Fibroblast of upper back skin (primary cell): ENCODE data around the gene LYPLAL1.
A peak's percentile ranks its signal among the peaks of the same experiment; 100 is the strongest.

ENCODE experiments used
- DNase-seq: peaks from one replicate; pipeline ENCODE4 v3.0.0-alpha.2; 2013

The LYPLAL1 gene

GRCh38 chr1:219173758-219174459 is at the start of gene LYPLAL1:
Gene LYPLAL1, plus strand, starts transcription at chr1:219173878. Its CDS starts 13 bp downstream, at chr1:219173891.
- peak; percentile 88 for DNase-seq

DNA sequence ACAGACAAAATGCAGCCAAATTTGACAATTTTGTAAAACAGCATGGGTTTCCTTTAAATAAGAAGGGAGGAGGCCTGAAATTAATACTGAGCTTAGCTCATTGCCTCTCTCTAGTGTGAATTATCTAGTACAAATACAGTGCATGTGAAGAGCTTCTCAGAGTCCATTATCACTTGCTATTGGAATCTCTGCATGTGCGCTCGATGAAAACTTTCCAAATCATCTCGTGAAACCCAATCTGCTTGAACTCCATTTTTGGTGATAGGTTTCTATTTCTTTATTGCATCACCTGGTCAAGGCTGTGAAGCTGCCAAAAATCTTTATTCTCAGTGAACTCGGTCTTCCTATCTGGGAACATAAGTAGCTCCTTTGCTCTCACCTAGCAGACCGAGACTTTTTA is 49.5 kb upstream of the LYPLAL1 start:
- no peak for DNase-seq

GRCh38 chr1:219125342-219125741 is 48.3 kb upstream of the LYPLAL1 start:
- DNase-seq: no peak

DNA sequence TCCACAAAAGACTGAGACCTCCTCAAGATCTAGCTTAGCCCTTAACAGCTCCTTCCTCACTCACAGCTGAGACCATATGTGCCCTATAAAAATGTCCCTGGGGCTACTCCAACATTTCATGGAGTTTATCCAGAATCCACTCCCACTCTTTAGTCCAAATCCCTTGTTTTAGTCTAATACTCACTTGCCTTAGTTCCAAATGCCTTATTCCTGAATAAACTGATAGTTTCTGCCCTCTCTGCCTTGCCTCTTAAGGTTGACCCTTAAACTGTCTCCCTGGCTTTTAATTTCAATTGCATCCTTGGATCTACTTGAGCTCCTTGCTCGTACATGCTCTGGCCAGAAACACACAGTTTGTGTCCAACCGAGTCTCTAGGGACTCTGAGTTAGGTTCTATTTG is 47.3 kb upstream of the LYPLAL1 start:
- DNase-seq: no peak

GRCh38 chr1:219128957-219129356 is 44.7 kb upstream of the LYPLAL1 start:
- DNase-seq: no peak

DNA sequence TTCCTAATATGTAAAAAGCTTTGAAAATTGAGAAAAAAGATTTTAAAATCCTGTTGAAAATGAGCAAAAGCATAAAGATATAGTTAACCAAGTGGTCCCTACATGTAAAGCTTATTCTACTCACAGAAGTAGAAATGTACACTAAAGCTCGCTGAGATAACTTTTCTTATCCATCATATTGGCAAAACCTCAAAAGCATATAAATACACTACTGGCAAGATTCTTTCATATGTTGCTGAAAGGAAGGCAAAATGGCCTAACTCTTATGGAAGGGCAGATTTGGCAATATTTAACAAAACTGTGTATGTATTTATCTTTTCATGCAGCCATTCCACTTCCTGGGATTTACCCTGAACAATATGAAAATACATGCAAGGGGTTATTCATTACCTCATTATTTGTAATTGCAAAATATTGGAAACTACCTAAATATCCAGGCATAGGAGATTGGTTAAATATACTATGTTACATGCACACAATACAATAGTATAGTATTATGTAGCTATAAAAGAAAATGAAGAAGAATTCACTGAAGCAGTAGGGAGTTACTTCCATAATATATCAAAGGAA is 43.2 kb upstream of the LYPLAL1 start:
- DNase-seq: no peak

GRCh38 chr1:219132939-219133338 is 40.7 kb upstream of the LYPLAL1 start:
- no peak for DNase-seq

- DNase-seq: no peak
Measured at GRCh38 chr1:219138747-219139146, 34.9 kb upstream of the LYPLAL1 start.

DNA sequence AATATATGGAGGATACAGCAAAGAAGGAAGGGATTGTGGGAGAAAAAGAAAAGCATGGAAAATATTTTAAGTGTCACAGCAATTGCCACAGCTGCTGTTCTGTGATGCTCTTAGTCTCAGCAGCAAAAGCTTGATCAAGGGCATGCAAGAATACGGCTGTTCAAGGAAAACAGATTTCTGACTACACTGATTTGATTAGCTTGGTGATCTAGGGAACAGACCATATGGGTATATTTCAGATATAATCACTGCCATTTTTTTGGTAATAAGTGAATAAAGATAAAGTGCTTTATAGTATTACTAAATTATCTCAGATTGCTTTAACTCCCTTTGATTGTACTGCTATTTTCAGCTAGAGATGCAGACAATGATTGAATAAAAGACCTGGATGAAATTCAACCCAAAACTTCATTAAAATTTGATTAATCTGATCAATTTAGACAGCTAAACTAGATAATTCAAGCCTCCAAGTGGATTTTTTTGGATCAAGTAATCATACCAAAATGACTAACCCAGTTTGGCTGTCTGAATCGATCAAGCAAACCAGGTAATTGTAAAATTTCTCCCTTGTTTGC is 33.3 kb upstream of the LYPLAL1 start:
- DNase-seq: no peak

GRCh38 chr1:219143735-219144134 is 29.9 kb upstream of the LYPLAL1 start:
- peak; percentile 32 for DNase-seq

- no peak for DNase-seq
Measured at GRCh38 chr1:219144658-219145315, 28.9 kb upstream of the LYPLAL1 start.

DNA sequence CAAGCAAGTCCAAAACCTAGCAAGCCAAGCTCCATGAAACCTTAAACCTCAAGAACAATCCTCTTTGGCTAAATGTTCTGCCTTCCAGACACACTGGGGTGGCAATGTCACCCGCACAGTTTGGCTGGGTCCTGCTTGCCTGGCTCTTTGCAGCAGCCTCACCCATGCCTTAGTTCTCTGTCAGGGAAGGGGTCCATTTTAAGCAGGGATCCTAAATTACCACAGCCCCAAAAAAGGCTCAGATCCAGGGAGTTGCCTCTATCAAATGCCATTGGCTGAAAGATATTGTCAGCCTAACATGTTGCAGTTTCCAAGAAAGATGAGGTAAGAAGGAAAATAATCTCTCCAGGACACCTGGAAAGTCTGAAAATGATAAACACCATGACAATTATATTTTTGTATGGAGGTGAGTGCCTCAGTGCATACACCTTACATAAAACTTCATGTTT is 26.1 kb upstream of the LYPLAL1 start:
- no peak for DNase-seq

DNA sequence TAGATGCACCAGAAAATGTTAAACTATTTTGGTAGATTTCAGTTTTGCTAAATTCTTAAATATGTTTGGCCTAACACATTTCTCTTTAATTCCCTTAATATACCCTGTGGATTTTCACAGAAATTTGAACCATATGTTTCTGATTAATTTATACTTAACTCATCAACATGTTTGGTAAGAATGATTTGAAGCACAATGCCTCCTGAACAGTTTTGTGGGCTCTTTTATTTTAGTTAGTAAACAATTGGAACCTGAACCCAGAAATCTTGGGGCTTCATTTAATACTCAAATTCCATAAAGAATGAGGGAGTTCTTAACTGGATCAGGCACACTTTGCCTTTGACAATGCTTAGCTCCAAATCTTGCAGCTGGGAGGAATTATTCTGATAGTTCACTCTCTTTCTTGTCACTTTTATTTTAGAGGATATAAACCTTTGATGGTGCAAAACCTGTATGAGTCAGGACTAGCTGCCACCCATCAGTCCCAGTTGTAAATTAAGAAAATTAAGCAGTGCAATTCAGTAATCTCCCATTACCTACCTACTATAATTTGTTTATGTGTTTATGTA is 24.6 kb upstream of the LYPLAL1 start:
- no peak for DNase-seq

DNA sequence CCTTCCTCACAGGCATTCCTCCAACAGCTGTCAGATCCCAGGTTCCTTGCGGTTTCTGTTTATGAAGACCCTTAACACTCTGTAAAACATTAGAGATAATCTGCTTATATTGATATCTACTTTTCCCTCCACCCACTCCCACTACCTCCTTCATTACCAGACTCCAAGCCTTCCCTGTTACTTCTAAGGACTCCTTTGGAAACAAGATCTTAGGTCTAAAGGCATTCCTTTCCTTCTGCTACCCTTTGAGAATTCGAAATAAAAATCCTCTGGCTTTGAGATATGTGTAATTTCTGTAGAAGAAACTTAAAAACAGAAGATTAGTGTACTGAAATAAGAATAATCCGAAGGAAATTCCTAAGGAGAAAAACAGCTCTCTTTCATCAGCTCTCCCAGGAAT is 23.7 kb upstream of the LYPLAL1 start:
- DNase-seq: no peak

GRCh38 chr1:219150913-219151312 is 22.8 kb upstream of the LYPLAL1 start:
- DNase-seq: no peak

- DNase-seq: no peak
Measured at GRCh38 chr1:219151467-219151866, 22.2 kb upstream of the LYPLAL1 start.

GRCh38 chr1:219152751-219153150 is 20.9 kb upstream of the LYPLAL1 start:
- DNase-seq: no peak

DNA sequence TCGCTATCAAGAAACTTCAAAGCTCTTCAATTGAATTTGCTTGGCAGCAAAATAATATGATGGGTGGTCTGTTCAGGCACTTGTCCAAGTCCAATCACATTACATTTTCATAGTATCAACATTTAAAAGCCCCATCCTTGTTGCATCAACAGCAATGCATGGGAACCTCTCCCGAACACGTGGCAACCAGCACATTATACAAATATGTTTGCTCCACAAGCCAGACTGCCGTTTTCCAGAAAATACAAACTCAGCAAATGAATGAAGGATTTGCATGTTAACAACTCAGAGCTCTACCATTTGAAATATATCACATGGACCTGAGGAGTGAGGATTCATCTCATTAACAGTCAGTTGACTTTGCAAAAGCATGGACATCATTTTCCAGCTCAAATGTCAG is 20.0 kb upstream of the LYPLAL1 start:
- peak; percentile 46 for DNase-seq

GRCh38 chr1:219155135-219155534 is 18.5 kb upstream of the LYPLAL1 start:
- peak; percentile 50 for DNase-seq

DNA sequence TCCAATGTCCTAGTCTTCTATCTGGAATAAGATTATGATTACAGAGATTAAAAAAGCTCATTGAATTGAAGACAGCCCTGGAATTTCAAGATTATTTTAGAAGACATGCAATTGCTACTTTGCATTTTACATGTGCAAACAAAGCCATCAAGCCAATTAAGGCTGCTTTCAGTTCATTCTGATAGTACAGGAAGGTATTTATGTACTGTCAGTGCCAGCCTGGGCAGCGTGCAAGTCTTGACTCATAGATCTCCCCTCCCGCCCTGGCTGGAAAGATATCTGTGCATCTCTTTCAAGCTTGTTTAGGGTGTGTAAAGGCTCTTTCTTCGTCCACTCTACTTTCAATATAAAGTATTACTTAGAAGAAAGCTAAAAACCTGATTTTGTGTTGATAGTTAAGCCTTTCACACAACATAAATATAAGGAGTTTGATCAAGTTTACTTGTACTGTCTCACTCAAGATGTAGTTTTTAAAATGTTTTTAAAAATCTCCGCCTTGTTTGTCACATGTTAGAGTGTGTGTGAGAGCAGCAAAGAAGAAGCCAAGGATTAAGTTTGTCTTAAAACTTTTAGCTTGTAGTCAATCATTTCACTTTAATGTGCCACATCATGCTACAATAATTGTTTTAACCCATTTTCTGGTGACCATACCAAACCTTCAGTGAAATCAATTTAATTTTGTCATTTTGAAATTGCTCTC is 13.6 kb upstream of the LYPLAL1 start:
- DNase-seq: no peak

DNA sequence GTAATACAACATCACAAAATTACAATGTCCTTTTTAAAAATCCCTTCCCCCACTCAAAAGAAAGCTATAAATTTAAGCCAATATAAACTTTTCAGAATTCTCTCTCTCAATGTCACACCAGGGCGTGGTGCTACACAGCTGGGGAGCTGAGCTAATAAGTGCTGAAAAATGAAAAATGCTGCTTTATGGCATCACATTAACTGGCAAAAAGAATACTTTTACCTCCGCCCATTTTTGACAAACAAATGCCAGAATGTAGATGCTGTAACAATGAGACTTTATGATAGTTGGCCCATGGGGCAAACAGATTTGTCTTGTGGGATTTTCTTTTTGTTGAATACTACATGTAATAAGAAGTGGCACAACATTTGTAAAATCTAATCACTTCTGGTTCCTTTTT is 12.7 kb upstream of the LYPLAL1 start:
- DNase-seq: no peak

DNA sequence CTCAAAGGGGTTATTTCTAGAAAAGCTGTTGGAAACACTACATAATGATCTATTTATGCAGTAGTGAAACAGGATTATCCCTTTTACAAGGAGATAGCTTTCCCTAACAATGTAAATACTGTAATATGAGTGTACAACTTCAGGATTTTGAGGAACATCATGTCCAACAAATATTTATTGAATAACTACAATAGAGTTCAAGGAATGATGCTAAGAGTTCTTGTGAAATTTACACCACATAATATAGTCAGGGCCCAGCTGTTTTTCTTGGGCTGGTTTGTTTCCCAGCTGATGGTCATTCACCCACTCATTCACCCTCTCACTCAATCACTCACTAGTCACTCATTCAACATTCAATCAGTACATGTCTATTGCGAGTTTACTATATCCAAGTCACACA is 12.3 kb upstream of the LYPLAL1 start:
- no peak for DNase-seq

DNA sequence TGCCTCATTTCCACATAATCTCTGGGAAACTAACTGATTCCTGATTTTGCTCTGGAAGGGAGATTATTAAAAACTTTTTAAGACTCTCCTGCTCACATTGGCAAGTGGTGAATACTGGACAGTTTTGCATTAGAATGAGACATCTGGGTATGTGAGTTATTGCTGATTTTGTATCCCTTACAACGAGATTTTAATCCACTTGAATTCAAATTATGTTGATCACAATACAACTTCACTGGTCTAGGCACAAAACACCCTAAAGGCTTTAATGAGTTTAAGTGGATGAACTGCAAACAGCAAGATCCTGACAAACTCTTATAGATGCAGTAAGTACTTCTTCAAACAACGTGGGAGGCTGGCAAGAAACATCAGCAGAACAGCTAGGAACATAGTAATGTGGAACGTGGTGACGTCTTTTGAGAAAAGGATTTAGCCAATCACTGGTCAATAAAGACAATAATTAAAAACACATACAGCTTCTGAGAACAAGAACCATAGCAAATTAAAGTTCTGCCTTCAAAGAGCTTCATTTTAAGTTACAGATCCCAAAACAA is 10.2 kb upstream of the LYPLAL1 start:
- DNase-seq: no peak
